Panc1 (cell line): ENCODE data around the gene NEURL1B. TPM values are rescaled to one million over a fixed set of nuclear protein-coding genes. Genes with fewer than 3 reads are reported as not detected.
A peak's percentile ranks its signal among the peaks of the same experiment; 100 is the strongest.

Experiments used
- ATAC-seq: fragments of 200-7000 bp; cut with Tn5 transposase; 2 replicates; pipeline ENCODE4 v1.9.1; 2020; ENCODE audit warnings: mild to moderate bottlenecking, moderate library complexity
- BruUV-seq: library from RNA; stranded (reverse); fragments of 400-500 nt; replicated peaks from 2 replicates; lab custom pipeline; 2021; lab: Mats Ljungman, UMichigan
- CTCF ChIA-PET: fragments of 300-600 bp; sonication (Branson Sonifier 250); formaldehyde crosslinking; loops from one replicate; lab custom pipeline; 2022; ENCODE audit warnings: antibody characterized with exemption; lab: Charles Lee
- POLR2A ChIA-PET: fragments of 300-600 bp; sonication (Branson Sonifier 250); formaldehyde crosslinking; loops from one replicate; lab custom pipeline; 2022; ENCODE audit warnings: antibody characterized with exemption; lab: Charles Lee
- DNase-seq: peaks from one replicate; pipeline ENCODE4 v3.0.0-alpha.2; 2010; ENCODE audit warnings: low read depth, low spot score
- H3K27ac ChIP-seq: 2 replicates; pipeline ENCODE4 v1.5.1; 2011; ENCODE audit warnings: mild to moderate bottlenecking, low read length, inconsistent platforms
- H3K27me3 ChIP-seq: fragments of 200-500 bp; sonication (Bioruptor generic); 2 replicates; pipeline ENCODE4 v1.6.0; 2014; ENCODE audit warnings: low read length, inconsistent platforms; ENCODE audit not compliant: control insufficient read depth, insufficient read depth
- H3K36me3 ChIP-seq: fragments of 200-500 bp; sonication (Bioruptor generic); 2 replicates; pipeline ENCODE4 v1.5.1; 2014; ENCODE audit warnings: inconsistent platforms, mild to moderate bottlenecking, low read length, moderate library complexity; ENCODE audit not compliant: control insufficient read depth, insufficient read depth
- H3K4me1 ChIP-seq: 2 replicates; pipeline ENCODE4 v1.5.1; 2011; ENCODE audit warnings: inconsistent platforms, mild to moderate bottlenecking, low read length, moderate library complexity; ENCODE audit not compliant: control insufficient read depth, insufficient read depth
- H3K4me3 ChIP-seq, 2 experiments: 2 replicates each; pipeline ENCODE4 v1.5.1; 2011 to 2012; ENCODE audit warnings: low read depth in 2 of 2, low read length in 2 of 2, mild to moderate bottlenecking in 2 of 2, inconsistent platforms in 1 of 2, moderate library complexity in 1 of 2
- H3K9me3 ChIP-seq: fragments of 200-500 bp; sonication (Bioruptor generic); 2 replicates; pipeline ENCODE4 v1.5.1; 2014; ENCODE audit warnings: low read depth, mild to moderate bottlenecking, inconsistent platforms, low read length, moderate library complexity; ENCODE audit not compliant: control insufficient read depth, insufficient read depth
- POLR2AphosphoS5 ChIP-seq: IDR thresholded peaks from 2 replicates; pipeline ENCODE4 v1.6.1; 2012; ENCODE audit warnings: mild to moderate bottlenecking, low read depth, low read length, moderate library complexity
- SIN3A ChIP-seq: IDR thresholded peaks from 2 replicates; pipeline ENCODE4 v1.6.1; 2012; ENCODE audit warnings: low read depth, mild to moderate bottlenecking, low read length, moderate library complexity, borderline replicate concordance; ENCODE audit not compliant: insufficient read depth
- TCF7L2 ChIP-seq: IDR thresholded peaks from 2 replicates; pipeline ENCODE4 v1.6.1; 2011; ENCODE audit warnings: mild to moderate bottlenecking, low read depth, low read length, inconsistent platforms
- in situ Hi-C: cut with HindIII; loops from 2 replicates; pipeline ENCODE4 v1.10.0; 2016; ENCODE audit warnings: low sequenced_read_pairs, low pct_unique_long_range_greater_than_20kb
- intact Hi-C: fragments of 100-400 bp; cut with micrococcal nuclease; formaldehyde crosslinking; loops from one replicate; pipeline ENCODE4 v1.10.0; 2022; ENCODE audit not compliant: unreplicated experiment
- total RNA-seq: library from RNA; stranded (reverse); gene quantifications from one replicate; pipeline ENCODE4 v1.2.1, GENCODE V29; 2021; ENCODE audit not compliant: unreplicated experiment
- TF ChIP-seq, protein P1 (sequence below): fragments of 450-650 bp; IDR thresholded peaks from 2 replicates; pipeline ENCODE4 v1.5.1; 2017; ENCODE audit warnings: mild to moderate bottlenecking
- TF ChIP-seq, protein P2 (sequence below), 2 experiments: IDR thresholded peaks; 2 replicates each; pipeline ENCODE4 v1.6.1; 2011 to 2012; ENCODE audit warnings: low read depth in 2 of 2, control low read depth in 1 of 2, low read length in 1 of 2, mild to moderate bottlenecking in 1 of 2, moderate library complexity in 1 of 2; ENCODE audit not compliant: insufficient read depth in 1 of 2

NEURL1B gene
- total RNA-seq, 1 experiment from 2014 or later, result 5.3 TPM

- in situ Hi-C loops (no loop called here), intact Hi-C loops (no loop called here)
- peaks cover 28% of the 10 kb centered on the region for H3K4me1 ChIP-seq
- no peak overlapping the region for H3K4me3 ChIP-seq
- H3K27me3 ChIP-seq, result no peaks in the 10 kb centered on the region
- H3K36me3 ChIP-seq, result no peaks in the 10 kb centered on the region
- ATAC-seq, result no peak
- no peaks in the 10 kb centered on the region for H3K9me3 ChIP-seq
- CTCF ChIA-PET, result interaction anchor here (0.6 kb wide), 1 partner anchor 289 kb away, joined by 4 read pairs; no protein-coding TSS in a partner anchor
- no TSS peak for BruUV-seq
- DNase-seq, result no peak
- peak overlapping the region; percentile 63 for H3K27ac ChIP-seq
- POLR2A ChIA-PET, result no interaction called here
- TF ChIP-seq, protein P1, sequence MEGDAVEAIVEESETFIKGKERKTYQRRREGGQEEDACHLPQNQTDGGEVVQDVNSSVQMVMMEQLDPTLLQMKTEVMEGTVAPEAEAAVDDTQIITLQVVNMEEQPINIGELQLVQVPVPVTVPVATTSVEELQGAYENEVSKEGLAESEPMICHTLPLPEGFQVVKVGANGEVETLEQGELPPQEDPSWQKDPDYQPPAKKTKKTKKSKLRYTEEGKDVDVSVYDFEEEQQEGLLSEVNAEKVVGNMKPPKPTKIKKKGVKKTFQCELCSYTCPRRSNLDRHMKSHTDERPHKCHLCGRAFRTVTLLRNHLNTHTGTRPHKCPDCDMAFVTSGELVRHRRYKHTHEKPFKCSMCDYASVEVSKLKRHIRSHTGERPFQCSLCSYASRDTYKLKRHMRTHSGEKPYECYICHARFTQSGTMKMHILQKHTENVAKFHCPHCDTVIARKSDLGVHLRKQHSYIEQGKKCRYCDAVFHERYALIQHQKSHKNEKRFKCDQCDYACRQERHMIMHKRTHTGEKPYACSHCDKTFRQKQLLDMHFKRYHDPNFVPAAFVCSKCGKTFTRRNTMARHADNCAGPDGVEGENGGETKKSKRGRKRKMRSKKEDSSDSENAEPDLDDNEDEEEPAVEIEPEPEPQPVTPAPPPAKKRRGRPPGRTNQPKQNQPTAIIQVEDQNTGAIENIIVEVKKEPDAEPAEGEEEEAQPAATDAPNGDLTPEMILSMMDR, result no peak
- TF ChIP-seq SIN3A, result no peak
- no peak for TF ChIP-seq POLR2AphosphoS5
- TF ChIP-seq, protein P2, sequence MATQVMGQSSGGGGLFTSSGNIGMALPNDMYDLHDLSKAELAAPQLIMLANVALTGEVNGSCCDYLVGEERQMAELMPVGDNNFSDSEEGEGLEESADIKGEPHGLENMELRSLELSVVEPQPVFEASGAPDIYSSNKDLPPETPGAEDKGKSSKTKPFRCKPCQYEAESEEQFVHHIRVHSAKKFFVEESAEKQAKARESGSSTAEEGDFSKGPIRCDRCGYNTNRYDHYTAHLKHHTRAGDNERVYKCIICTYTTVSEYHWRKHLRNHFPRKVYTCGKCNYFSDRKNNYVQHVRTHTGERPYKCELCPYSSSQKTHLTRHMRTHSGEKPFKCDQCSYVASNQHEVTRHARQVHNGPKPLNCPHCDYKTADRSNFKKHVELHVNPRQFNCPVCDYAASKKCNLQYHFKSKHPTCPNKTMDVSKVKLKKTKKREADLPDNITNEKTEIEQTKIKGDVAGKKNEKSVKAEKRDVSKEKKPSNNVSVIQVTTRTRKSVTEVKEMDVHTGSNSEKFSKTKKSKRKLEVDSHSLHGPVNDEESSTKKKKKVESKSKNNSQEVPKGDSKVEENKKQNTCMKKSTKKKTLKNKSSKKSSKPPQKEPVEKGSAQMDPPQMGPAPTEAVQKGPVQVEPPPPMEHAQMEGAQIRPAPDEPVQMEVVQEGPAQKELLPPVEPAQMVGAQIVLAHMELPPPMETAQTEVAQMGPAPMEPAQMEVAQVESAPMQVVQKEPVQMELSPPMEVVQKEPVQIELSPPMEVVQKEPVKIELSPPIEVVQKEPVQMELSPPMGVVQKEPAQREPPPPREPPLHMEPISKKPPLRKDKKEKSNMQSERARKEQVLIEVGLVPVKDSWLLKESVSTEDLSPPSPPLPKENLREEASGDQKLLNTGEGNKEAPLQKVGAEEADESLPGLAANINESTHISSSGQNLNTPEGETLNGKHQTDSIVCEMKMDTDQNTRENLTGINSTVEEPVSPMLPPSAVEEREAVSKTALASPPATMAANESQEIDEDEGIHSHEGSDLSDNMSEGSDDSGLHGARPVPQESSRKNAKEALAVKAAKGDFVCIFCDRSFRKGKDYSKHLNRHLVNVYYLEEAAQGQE (IDR thresholded peaks at IDR 0.05; ENCODE audit: insufficient read depth in 1 of 2, low read depth in 2 of 2, low read length in 1 of 2), result no peak
- no peak for TF ChIP-seq TCF7L2
These were observed 95.6 kb downstream of the NEURL1B start for GRCh38 chr5:172736508-172737135.

GRCh38 chr5:172739375-172739774, 98.3 kb downstream of the NEURL1B start:
- peaks cover 16% of the 10 kb centered on the region for H3K4me1 ChIP-seq
- no peaks in the 10 kb centered on the region for H3K9me3 ChIP-seq
- no peaks in the 10 kb centered on the region for H3K36me3 ChIP-seq
- in situ Hi-C loops (no loop called here), intact Hi-C loops (no loop called here)
- H3K27ac ChIP-seq, result no peak overlapping the region
- CTCF ChIA-PET, result no interaction called here
- BruUV-seq, result no TSS peak
- DNase-seq (no peak), ATAC-seq (no peak)
- H3K4me3 ChIP-seq, result no peak overlapping the region
- no peaks in the 10 kb centered on the region for H3K27me3 ChIP-seq
- TF ChIP-seq, protein P1, result no peak
- TF ChIP-seq TCF7L2 (no peak), POLR2AphosphoS5 (no peak), SIN3A (no peak)
- TF ChIP-seq, protein P2 (IDR thresholded peaks at IDR 0.05; ENCODE audit: insufficient read depth in 1 of 2, low read depth in 2 of 2, low read length in 1 of 2), result no peak
- POLR2A ChIA-PET, result no interaction called here
